Measurements from ENCODE around the gene MYO7A.

MYO7A gene

GRCh38 chr11:77214557-77214956 lies 86.5 kb downstream of the MYO7A start:
- no peak for DNase-seq (ENCODE audit: low read depth)
- no peak for TF ChIP-seq CTCF (IDR thresholded peaks at IDR 0.05; ENCODE audit: insufficient read depth, low read depth, low read length, missing control alignments)
- no peak overlapping the region for H3K4me3 ChIP-seq (ENCODE audit: low read length)

GRCh38 chr11:77215106-77215505 lies 87.1 kb downstream of the MYO7A start:
- TF ChIP-seq CTCF (IDR thresholded peaks at IDR 0.05; ENCODE audit: insufficient read depth, low read depth, low read length, missing control alignments): no peak
- DNase-seq (ENCODE audit: low read depth): no peak
- no peak overlapping the region for H3K4me3 ChIP-seq (ENCODE audit: low read length)

- no peak for TF ChIP-seq CTCF (IDR thresholded peaks at IDR 0.05; ENCODE audit: insufficient read depth, low read depth, low read length, missing control alignments)
- no peak overlapping the region for H3K4me3 ChIP-seq (ENCODE audit: low read length)
- DNase-seq (ENCODE audit: low read depth): no peak
Measured at GRCh38 chr11:77217156-77217555, 89.1 kb downstream of the MYO7A start.

- peak; percentile 65 for DNase-seq (ENCODE audit: low read depth)
- H3K4me3 ChIP-seq (ENCODE audit: low read length): no peak overlapping the region
- no peak for TF ChIP-seq CTCF (IDR thresholded peaks at IDR 0.05; ENCODE audit: insufficient read depth, low read depth, low read length, missing control alignments)
Measured at GRCh38 chr11:77223797-77224196, 95.8 kb downstream of the MYO7A start.

- no peak overlapping the region for H3K4me3 ChIP-seq (ENCODE audit: low read length)
- no peak for DNase-seq (ENCODE audit: low read depth)
- TF ChIP-seq CTCF (IDR thresholded peaks at IDR 0.05; ENCODE audit: insufficient read depth, low read depth, low read length, missing control alignments): no peak
Measured at GRCh38 chr11:77230878-77231605, 103.0 kb downstream of the MYO7A start.

GRCh38 chr11:77231800-77232199 lies 103.8 kb downstream of the MYO7A start:
- H3K4me3 ChIP-seq (ENCODE audit: low read length): no peak overlapping the region
- DNase-seq (ENCODE audit: low read depth): no peak
- no peak for TF ChIP-seq CTCF (IDR thresholded peaks at IDR 0.05; ENCODE audit: insufficient read depth, low read depth, low read length, missing control alignments)

GRCh38 chr11:77232242-77232641 lies 104.2 kb downstream of the MYO7A start:
- no peak for DNase-seq (ENCODE audit: low read depth)
- TF ChIP-seq CTCF (IDR thresholded peaks at IDR 0.05; ENCODE audit: insufficient read depth, low read depth, low read length, missing control alignments): no peak
- H3K4me3 ChIP-seq (ENCODE audit: low read length): no peak overlapping the region

Measured in epithelial cell of esophagus (primary cell).